Amniotic stem cell (primary cell): ENCODE data around the gene OLFM1.

ENCODE experiments used
- DNase-seq: peaks from one replicate; lab custom pipeline; 2025; lab: John Stamatoyannopoulos, UW

Gene OLFM1

GRCh38 chr9:135076876-135077430, 10.5 kb upstream of the OLFM1 start:
- DNase-seq: no peak

DNA sequence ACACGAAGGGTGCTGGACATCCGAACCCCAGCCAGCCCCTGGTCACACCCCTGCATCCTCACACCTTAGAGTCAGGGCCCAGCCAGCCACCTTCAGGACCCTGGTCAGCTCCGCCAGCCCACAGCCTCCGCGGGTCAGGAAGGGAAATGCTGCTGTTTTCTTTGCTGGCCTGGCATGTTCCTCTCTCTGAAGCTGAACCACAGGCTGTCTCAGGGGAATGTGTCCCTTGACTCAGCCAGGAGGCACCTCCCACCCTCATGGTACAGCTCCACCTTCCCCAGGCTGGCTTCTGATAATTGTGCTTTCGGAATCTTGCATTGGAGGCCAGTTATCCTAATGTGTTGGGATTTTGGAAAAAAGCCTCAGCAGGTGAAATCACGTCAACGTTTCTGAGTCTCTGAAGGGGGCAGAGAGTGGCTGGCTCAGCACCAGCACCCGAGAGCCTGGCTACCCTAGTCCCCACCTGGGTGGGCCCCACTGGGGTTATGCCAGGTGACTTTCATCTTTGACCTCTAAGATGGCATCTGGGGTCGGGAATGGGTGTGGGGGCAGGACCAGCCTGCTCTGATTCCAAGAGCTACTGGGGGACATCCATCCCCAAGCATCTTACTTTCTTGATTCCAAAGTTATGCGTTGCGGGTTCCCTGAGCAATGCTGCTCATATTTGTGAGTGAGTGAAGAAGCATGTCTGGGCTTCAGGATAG, 9.8 kb upstream of the OLFM1 start:
- DNase-seq: no peak

GRCh38 chr9:135078361-135078821, 9.1 kb upstream of the OLFM1 start:
- no peak for DNase-seq

DNA sequence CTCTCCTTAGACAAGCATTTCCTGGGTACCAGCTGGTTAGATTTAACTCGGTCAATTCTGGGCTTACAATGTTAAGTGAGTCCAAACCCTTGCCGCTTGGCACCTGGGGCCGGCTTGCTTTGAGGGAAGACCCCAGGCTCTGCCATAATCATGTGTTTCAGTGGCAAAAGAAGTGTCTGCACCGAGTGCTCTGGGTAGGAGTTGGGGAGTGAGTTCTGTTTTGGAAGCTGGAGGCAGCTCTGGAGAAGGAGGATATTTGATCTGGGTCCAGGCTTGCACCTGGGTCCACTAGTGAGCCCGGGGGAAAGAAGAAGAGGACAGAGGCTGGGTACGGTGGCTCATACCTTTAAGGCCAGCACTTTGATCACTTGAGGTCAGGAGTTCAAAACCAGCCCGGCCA, 8.4 kb upstream of the OLFM1 start:
- no peak for DNase-seq

DNA sequence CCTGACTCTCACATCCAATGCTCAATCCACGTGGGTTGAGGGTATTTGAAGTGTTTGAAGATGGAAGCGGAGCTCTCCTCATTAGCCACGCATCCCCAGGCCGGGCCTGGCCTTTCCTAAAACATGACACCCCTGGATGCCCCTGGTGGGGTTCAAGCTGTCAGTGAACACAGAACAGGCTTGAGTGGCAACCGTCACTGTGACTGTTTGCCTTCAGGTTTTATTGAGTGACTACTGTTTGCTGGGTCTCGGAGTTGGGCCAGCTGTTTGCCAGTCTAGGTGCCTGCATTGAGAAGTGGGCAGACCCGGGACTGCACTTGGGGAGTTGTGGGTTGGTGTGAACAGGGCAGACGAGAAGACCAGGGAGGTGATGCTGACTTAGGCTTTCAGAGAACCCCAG, 7.8 kb upstream of the OLFM1 start:
- DNase-seq: no peak

- DNase-seq: no peak
Observed at GRCh38 chr9:135080286-135081263, 6.9 kb upstream of the OLFM1 start.

DNA sequence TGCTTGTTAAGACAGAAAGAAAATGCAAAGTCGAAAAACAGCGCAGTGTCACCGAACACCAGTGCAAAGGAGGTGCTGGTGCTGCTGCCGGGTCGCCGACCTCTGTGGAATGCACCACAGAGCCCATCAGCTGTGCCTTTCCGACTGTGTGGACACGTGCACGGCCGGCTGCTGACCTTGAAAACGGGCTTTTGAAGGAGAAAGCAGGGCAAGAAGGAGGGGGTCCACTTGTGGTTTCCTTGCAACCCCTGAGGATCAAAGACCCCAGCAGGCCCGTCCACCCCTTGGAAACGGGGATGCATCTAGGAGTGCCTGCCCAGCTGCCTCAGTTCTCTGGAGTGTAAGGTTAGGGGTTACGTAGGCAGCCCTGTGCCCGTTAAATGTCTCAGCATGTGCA, 6.2 kb upstream of the OLFM1 start:
- no peak for DNase-seq

- DNase-seq: no peak
Observed at GRCh38 chr9:135081731-135082130, 5.7 kb upstream of the OLFM1 start.

DNA sequence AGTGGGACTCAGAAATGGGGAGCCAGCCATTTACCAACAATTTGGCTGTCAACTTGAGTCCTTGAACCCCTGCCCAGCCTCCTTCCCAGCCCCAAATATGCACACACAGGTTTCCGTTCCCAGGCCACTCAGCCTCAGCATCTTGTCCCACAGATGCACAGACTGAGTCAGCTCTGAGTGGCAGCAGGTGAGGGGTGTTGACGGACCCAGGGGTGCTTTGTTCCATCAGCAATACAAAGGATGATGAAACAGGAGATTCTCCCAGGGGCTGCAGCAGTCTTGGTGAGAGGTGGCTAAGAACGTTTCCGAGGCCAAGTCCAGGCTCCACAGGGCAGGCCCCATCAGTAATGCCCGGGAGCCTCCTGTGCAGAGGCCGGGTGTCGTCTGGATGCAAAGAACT, 4.9 kb upstream of the OLFM1 start:
- DNase-seq: no peak

GRCh38 chr9:135083241-135083810, 4.1 kb upstream of the OLFM1 start:
- no peak for DNase-seq

GRCh38 chr9:135083831-135084230, 3.6 kb upstream of the OLFM1 start:
- no peak for DNase-seq

GRCh38 chr9:135084262-135084661, 3.2 kb upstream of the OLFM1 start:
- no peak for DNase-seq

- DNase-seq: no peak
Observed at GRCh38 chr9:135084881-135085760, 2.3 kb upstream of the OLFM1 start.

GRCh38 chr9:135085830-135086546, 1.5 kb upstream of the OLFM1 start:
- no peak for DNase-seq

GRCh38 chr9:135086597-135087488, 625 bp upstream of the OLFM1 start:
- DNase-seq: no peak

DNA sequence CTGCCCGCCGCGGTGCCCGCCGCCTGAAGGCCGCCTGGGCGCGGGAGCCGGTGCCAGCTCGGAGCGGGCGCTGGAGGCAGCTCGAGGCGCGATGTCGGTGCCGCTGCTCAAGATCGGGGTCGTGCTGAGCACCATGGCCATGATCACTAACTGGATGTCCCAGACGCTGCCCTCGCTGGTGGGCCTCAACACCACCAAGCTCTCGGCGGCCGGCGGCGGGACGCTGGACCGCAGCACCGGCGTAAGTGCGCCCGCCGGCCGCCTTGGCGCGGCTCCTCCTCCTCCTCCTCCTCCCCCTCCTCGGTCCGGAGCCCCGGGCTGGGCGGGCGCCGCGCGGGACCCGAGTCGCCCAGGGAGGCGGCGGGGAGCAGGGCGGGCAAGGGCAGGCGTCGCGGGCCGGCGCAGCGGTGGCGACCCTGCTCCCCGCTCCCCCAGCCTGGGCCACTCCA, 455 bp downstream of the OLFM1 start:
- no peak for DNase-seq

DNA sequence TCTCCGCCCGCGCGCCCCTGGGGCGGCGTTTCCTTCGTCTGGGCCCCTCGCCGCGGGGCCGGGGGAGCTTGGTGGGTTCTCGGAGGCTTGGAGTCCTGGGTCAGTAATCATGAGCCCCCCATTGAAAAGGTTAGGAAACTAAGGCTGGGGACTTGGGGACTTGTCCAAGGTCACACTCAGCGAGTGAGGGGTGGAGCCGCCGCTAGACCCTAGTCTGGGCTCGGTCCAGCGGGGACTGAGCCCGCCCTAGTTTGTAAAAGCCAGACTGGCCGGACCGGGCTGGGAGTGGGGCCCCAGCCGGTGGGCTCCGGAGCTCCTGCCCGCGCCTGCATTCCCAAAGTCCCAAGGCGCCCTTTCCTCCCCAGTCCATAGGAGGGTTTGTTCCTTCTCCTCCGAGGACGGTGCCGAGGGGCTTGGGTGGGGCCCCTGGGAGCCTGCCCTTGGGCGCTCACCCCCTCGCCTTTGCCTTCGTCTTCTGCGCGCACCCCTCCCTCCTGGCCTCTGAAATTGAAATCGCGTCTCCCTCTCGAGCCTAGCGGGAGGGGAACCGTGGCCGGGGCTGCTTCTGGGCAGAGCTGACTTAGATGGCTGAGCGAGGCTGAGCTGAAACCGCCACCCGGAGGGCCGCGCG, 995 bp downstream of the OLFM1 start:
- DNase-seq: no peak

DNA sequence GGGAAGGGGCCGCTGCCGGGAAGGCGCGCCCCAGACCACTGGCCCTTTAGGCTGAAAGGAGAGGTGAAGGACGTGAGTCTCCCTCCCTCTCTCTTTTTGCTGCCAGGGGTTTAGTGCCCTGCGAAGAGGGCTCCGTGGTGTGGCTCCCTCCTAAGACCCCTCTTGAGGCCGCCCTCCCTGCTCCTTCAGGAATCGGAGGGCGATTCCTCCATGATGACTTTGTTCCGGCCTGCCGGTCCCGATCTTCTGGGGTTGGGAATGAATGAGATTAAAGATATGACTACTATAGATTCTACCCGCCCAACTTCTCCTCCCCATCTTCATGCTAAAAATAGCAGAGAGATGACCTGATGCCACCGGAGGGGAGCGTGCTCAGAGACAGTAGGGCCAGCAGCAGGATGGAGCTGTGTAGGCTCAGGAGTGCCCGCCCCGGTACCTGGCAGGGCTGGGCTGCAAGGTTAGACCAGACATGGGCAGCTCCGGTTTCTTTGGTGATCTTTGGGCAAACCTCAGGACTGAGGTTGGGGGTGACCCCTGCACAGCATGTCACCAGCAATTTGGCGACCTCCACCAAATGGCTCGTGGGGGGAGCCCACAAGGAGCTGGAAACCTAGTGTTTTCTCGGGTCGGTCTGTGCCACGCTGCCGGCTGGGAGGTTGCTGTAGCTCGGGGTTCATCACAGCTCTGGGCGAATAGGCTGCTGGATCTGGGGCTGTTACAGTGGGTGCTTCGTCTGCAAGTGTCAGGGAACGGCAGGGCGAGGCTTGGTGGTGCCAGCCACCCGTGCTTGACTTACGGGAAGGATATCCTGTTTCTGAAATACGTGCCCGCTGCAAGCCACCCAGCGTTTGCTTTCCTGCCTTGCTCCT, 1.7 kb downstream of the OLFM1 start:
- DNase-seq: no peak
